Gastroesophageal sphincter (tissue), 4 donors: ENCODE data around the gene LY6G5C. TPM values are rescaled to one million over a fixed set of nuclear protein-coding genes. Genes with fewer than 3 reads are reported as not detected.

Experiments used
- ATAC-seq: fragments of 150-250 bp; one replicate; pipeline ENCODE4 v1.9.1; 2016; ENCODE audit warnings: mild to moderate bottlenecking, moderate library complexity
- H3K27ac ChIP-seq, 4 donors: fragments of 200-600 bp; sonication (generic) in 3 of 4; 1 replicate in 3 of 4; 2 replicates in 1 of 4; pipeline ENCODE4 v1.5.1; 2016 to 2019
- H3K27me3 ChIP-seq: fragments of 200-600 bp; sonication (generic); one replicate; pipeline ENCODE4 v1.5.1; 2019
- H3K36me3 ChIP-seq, 2 donors: fragments of 200-600 bp; sonication (generic); one replicate each; pipeline ENCODE4 v1.5.1; 2019; ENCODE audit warnings: control low read depth in 1 of 2
- H3K4me1 ChIP-seq, 3 donors: fragments of 200-600 bp; sonication (generic); 1 replicate in 2 of 3; 2 replicates in 1 of 3; pipeline ENCODE4 v1.5.1; 2016 to 2019; ENCODE audit warnings: control low read depth in 2 of 3
- H3K4me3 ChIP-seq, 2 donors: fragments of 200-600 bp; sonication (generic); one replicate each; pipeline ENCODE4 v1.5.1; 2019; ENCODE audit warnings: mild to moderate bottlenecking in 1 of 2, moderate library complexity in 1 of 2
- H3K9me3 ChIP-seq, 3 donors: fragments of 200-600 bp; sonication (generic); one replicate each; pipeline ENCODE4 v1.5.1; 2017 to 2019; ENCODE audit warnings: control low read depth in 2 of 3
- CTCF ChIP-seq, 4 experiments: fragments of 200-600 bp in 2 of 4; fragments of 450-650 bp in 2 of 4; sonication (generic) in 1 of 4; IDR thresholded peaks; one replicate each; pipeline ENCODE4 v1.5.1; 2017 to 2019; ENCODE audit warnings: antibody characterized with exemption in 4 of 4, mild to moderate bottlenecking in 2 of 4, moderate library complexity in 2 of 4
- EP300 ChIP-seq: sonication (generic); formaldehyde crosslinking; IDR thresholded peaks from one replicate; pipeline ENCODE4 v1.6.1; 2017; ENCODE audit warnings: antibody characterized with exemption, mild to moderate bottlenecking
- POLR2A ChIP-seq, 2 donors: fragments of 450-650 bp; IDR thresholded peaks; one replicate each; pipeline ENCODE4 v1.6.1; 2017; ENCODE audit warnings: antibody characterized with exemption in 2 of 2, mild to moderate bottlenecking in 2 of 2, moderate library complexity in 1 of 2
- POLR2AphosphoS5 ChIP-seq: sonication (generic); formaldehyde crosslinking; IDR thresholded peaks from one replicate; pipeline ENCODE4 v1.6.1; 2017; ENCODE audit warnings: antibody characterized with exemption
- WGBS, 2 donors: methylation state at CpG; one replicate each; pipeline ENCODE4 v1.1.5; 2018; ENCODE audit warnings: low coverage in 1 of 2; 5-methylcytosine and 5-hydroxymethylcytosine counted together
- total RNA-seq, 4 donors: library from RNA; depleted of rRNA; stranded (reverse); fragments of >200 nt; gene quantifications; one replicate each; pipeline ENCODE4 v1.1.0, GENCODE V29; 2016

Gene LY6G5C
- total RNA-seq, 4 donors from 2014 or later: 0.94 to 1.9 TPM; not detected in 2

- no peak overlapping the region for H3K4me3 ChIP-seq
- no peak overlapping the region for H3K27ac ChIP-seq
- no peak for ATAC-seq
- peaks cover 0 to 99% of the 10 kb centered on the region in 2 donors for H3K36me3 ChIP-seq
- TF ChIP-seq CTCF (IDR thresholded peaks at IDR 0.05) (no peak), EP300 (no peak), POLR2A (IDR thresholded peaks at IDR 0.05) (no peak), POLR2AphosphoS5 (no peak)
- H3K27me3 ChIP-seq: no peaks in the 10 kb centered on the region
- WGBS, 2 donors: 71 to 83% methylated on average over 1 to 2 of the region's 6 CpGs
- no peaks in the 10 kb centered on the region for H3K4me1 ChIP-seq
- H3K9me3 ChIP-seq: no peaks in the 10 kb centered on the region
Measured at GRCh38 chr6:31693535-31693934, 12.7 kb upstream of the LY6G5C start.

- ATAC-seq: no peak
- TF ChIP-seq CTCF (IDR thresholded peaks at IDR 0.05): no peak
- TF ChIP-seq POLR2A (IDR thresholded peaks at IDR 0.05): no peak
- no peak for TF ChIP-seq POLR2AphosphoS5
- no peak for TF ChIP-seq EP300
- Histone ChIP-seq H3K4me1 (no peaks in the 10 kb centered on the region), H3K27ac (no peak overlapping the region), H3K4me3 (no peak overlapping the region), H3K9me3 (no peaks in the 10 kb centered on the region), H3K36me3 (peaks cover 0 to 100% of the 10 kb centered on the region in 2 donors), H3K27me3 (no peaks in the 10 kb centered on the region)
- WGBS, 2 donors: 51 to 80% methylated on average over 1 to 2 of the region's 9 CpGs
Measured at GRCh38 chr6:31692886-31693285, 12.0 kb upstream of the LY6G5C start.

- no peak for TF ChIP-seq POLR2A (IDR thresholded peaks at IDR 0.05)
- no peak for TF ChIP-seq POLR2AphosphoS5
- TF ChIP-seq EP300: no peak
- no peak for TF ChIP-seq CTCF (IDR thresholded peaks at IDR 0.05)
- no peak overlapping the region for H3K27ac ChIP-seq
- peaks cover 0 to 100% of the 10 kb centered on the region in 2 donors for H3K36me3 ChIP-seq
- no peak overlapping the region for H3K4me3 ChIP-seq
- no peaks in the 10 kb centered on the region for H3K27me3 ChIP-seq
- H3K4me1 ChIP-seq: no peaks in the 10 kb centered on the region
- H3K9me3 ChIP-seq: no peaks in the 10 kb centered on the region
- 70 to 80% methylated on average over 2 of the region's 4 CpGs for WGBS, 2 donors
- no peak for ATAC-seq
Measured at GRCh38 chr6:31692353-31692752, 11.5 kb upstream of the LY6G5C start.

- no peaks in the 10 kb centered on the region for H3K27me3 ChIP-seq
- 80% methylated on average over 3 of the region's 12 CpGs; no CpG with 5 or more reads in 1 of the 2 donors for WGBS, 2 donors
- no peak for TF ChIP-seq EP300
- TF ChIP-seq POLR2A (IDR thresholded peaks at IDR 0.05): no peak
- no peak for TF ChIP-seq CTCF (IDR thresholded peaks at IDR 0.05)
- no peak for ATAC-seq
- H3K4me3 ChIP-seq: no peak overlapping the region
- H3K4me1 ChIP-seq: no peaks in the 10 kb centered on the region
- H3K9me3 ChIP-seq: no peaks in the 10 kb centered on the region
- H3K36me3 ChIP-seq: peaks cover 0 to 100% of the 10 kb centered on the region in 2 donors
- H3K27ac ChIP-seq: no peak overlapping the region
Measured at GRCh38 chr6:31691564-31692108, 10.8 kb upstream of the LY6G5C start.

- H3K27me3 ChIP-seq: no peaks in the 10 kb centered on the region
- no peak for ATAC-seq
- H3K4me3 ChIP-seq: no peak overlapping the region
- no peak for TF ChIP-seq POLR2AphosphoS5
- no peak for TF ChIP-seq POLR2A (IDR thresholded peaks at IDR 0.05)
- H3K27ac ChIP-seq: no peak overlapping the region
- no peaks in the 10 kb centered on the region for H3K4me1 ChIP-seq
- H3K9me3 ChIP-seq: no peaks in the 10 kb centered on the region
- H3K36me3 ChIP-seq: peaks cover 0 to 100% of the 10 kb centered on the region in 2 donors
- 71 to 84% methylated on average over 6 of the region's 6 CpGs for WGBS, 2 donors
Measured at GRCh38 chr6:31691078-31691463, 10.2 kb upstream of the LY6G5C start.
